Measurements from ENCODE around the gene PCDHA1.

PCDHA1 gene

GRCh38 chr5:140877262-140877581 lies 91.3 kb downstream of the PCDHA1 start:
- ChIA-PET CTCF (no interaction called here), POLR2A (no interaction called here)
- H3K4me3 ChIP-seq (ENCODE audit: low read depth, low read length) = no peak overlapping the region
- no peak for DNase-seq (ENCODE audit: low read depth, low spot score)
- TF ChIP-seq CTCF (IDR thresholded peaks at IDR 0.05; ENCODE audit: insufficient read depth, low read length, missing control alignments) = no peak

DNA sequence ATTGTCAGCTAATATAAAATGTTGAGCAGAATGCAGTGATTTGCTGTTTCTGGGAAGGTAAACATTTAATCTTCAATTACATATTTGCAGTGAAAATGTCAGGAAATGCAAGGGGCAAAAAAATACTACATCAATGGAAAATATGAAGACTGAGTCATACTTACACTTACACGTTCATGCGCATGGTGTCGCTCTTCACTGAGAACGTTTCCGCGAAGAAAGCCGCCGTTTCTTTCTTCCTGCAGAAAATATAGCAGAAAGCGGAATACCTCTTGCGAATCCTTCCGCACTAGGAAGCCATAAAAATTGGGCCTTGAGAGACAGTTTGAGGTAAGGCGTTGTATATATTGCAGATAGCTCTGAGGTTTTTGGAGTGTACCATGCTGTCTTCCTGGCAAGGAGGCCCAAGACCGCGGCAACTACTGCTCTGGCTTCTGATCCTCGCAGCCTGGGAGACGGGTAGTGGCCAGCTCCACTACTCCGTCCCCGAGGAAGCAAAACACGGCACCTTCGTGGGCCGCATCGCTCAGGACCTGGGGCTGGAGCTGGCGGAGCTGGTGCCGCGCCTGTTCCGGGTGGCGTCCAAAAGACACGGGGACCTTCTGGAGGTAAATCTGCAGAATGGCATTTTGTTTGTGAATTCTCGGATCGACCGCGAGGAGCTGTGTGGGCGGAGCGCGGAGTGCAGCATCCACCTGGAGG lies 96.1 kb downstream of the PCDHA1 start, which contains the start of gene PCDHA13:
Gene PCDHA13, plus strand, starts transcription at position 236 of the 702 bp plus-strand sequence. Its CDS starts 145 bp downstream, at position 381.
- ChIA-PET CTCF (no interaction called here), POLR2A (no interaction called here)
- no peak within 1 kb of the TSS for H3K4me3 ChIP-seq (ENCODE audit: low read depth, low read length)
- DNase-seq (ENCODE audit: low read depth, low spot score) = no peak
- no peak for TF ChIP-seq CTCF (IDR thresholded peaks at IDR 0.05; ENCODE audit: insufficient read depth, low read length, missing control alignments)

DNA sequence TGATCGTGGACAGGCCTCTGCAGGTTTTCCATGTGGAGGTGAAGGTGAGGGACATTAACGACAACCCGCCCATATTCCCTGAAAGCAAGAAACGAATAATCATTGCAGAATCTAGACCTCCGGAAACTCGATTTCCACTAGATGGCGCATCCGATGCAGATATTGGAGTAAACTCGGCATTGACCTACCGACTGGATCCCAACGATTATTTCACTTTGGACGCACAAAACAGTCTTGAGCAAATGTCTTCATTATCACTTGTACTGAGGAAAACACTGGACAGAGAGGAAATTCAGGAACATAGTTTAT lies 96.6 kb downstream of the PCDHA1 start:
- DNase-seq (ENCODE audit: low read depth, low spot score) = no peak
- no peak overlapping the region for H3K4me3 ChIP-seq (ENCODE audit: low read depth, low read length)
- CTCF ChIA-PET = no interaction called here
- TF ChIP-seq CTCF (IDR thresholded peaks at IDR 0.05; ENCODE audit: insufficient read depth, low read length, missing control alignments) = no peak
- POLR2A ChIA-PET = no interaction called here

DNA sequence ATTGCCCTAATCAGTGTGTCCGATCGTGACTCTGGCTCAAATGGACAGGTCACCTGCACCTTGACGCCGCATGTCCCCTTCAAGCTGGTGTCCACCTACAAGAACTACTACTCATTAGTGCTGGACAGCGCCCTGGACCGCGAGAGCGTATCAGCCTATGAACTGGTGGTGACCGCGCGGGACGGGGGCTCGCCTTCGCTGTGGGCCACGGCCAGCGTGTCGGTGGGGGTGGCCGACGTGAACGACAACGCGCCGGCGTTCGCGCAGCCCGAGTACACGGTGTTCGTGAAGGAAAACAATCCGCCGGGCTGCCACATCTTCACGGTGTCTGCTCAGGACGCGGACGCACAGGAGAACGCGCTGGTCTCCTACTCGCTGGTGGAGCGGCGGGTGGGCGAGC lies 97.4 kb downstream of the PCDHA1 start:
- H3K4me3 ChIP-seq (ENCODE audit: low read depth, low read length) = no peak overlapping the region
- POLR2A ChIA-PET = no interaction called here
- no peak for TF ChIP-seq CTCF (IDR thresholded peaks at IDR 0.05; ENCODE audit: insufficient read depth, low read length, missing control alignments)
- CTCF ChIA-PET = no interaction called here
- no peak for DNase-seq (ENCODE audit: low read depth, low spot score)

GRCh38 chr5:140883927-140884697 lies 98.2 kb downstream of the PCDHA1 start:
- ChIA-PET CTCF (no interaction called here), POLR2A (no interaction called here)
- H3K4me3 ChIP-seq (ENCODE audit: low read depth, low read length) = no peak overlapping the region
- no peak for DNase-seq (ENCODE audit: low read depth, low spot score)
- TF ChIP-seq CTCF (IDR thresholded peaks at IDR 0.05; ENCODE audit: insufficient read depth, low read length, missing control alignments) = no peak

- POLR2A ChIA-PET = no interaction called here
- no peak for DNase-seq (ENCODE audit: low read depth, low spot score)
- no peak for TF ChIP-seq CTCF (IDR thresholded peaks at IDR 0.05; ENCODE audit: insufficient read depth, low read length, missing control alignments)
- CTCF ChIA-PET = no interaction called here
- H3K4me3 ChIP-seq (ENCODE audit: low read depth, low read length) = no peak overlapping the region
These were observed 130.4 kb downstream of the PCDHA1 start for GRCh38 chr5:140916325-140916724.
